ENCODE results near the gene MAML1.

The MAML1 gene

DNA sequence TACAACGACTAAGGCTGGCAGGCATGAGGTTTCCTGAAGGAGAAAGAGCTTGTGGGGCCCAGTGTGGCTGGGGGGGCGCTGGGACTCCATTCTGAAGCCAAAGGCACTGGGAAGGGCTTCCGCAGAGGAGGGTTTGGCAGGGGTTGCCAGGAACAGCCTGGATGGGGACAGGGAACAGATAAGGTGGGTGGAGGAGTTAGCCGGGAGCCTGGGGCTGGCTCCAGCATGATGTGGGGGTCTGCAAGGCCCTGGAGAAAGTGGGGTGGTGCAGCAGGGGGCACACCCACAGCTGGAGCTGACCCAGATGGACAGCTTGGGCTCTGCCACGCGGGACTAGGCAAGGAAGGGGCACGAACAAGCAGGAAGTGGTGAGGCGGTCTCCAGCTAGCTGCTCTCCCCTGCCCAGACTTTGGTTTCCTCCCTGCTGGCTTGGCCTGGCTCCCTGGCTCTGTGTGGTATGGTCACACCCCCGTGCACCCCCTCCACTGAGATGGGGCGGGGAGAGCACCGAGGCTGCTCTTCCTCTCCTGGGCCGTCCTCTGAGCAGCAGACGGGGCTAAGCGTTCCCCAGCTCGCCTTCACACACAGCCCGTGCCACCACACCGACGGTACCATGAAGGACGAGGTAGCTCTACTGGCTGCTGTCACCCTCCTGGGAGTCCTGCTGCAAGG, 61.0 kb downstream of the MAML1 start, which contains the start of gene LTC4S:
TSS of gene LTC4S (plus strand) at position 519 of the 672 bp plus-strand sequence. CDS start at position 614, 95 bp downstream.
- DNase-seq (ENCODE audit: low spot score) = no peak

DNA sequence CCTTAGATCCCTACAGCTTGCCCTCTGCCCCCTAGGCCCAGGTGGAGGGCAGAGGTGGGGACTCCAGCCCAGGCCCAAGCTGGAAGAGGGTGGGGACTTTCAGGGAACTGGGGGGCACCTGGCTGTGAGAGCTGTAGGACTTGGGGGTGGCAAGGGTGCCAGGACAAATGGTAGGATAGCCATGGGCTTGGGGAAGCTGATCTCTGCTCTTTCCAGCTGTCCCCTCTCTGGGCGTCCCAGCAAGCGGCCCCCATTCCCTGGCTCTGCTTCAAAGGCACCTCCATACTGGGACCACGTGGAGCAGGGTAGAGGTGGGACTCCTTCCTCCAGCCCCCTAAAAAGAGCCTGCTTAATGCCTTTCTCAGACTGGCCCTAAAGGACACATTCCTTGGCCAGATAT, 61.5 kb downstream of the MAML1 start:
- no peak for DNase-seq (ENCODE audit: low spot score)

DNA sequence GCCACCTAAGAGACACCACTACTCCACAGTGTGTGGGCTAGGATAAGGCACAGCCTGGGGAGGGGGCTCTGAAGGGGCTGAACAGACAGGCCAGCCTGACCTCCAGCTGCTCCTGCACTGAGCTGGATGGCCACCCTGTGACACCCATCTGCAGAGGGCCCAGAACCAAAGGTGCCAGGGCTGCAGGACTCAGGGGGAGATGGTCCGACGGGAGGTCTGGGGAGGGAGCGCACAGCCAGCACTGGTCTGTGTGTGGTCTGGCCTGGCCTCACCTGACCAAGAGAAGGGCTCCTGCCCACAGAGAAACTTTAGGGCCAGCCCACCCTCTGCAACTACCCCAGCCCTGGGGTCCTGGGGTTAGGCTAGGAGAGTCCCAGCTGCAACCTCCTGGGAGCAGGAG, 62.0 kb downstream of the MAML1 start:
- DNase-seq (ENCODE audit: low spot score) = no peak

GRCh38 chr5:179795049-179795862, 62.6 kb downstream of the MAML1 start:
- DNase-seq (ENCODE audit: low spot score) = peak; percentile 41

DNA sequence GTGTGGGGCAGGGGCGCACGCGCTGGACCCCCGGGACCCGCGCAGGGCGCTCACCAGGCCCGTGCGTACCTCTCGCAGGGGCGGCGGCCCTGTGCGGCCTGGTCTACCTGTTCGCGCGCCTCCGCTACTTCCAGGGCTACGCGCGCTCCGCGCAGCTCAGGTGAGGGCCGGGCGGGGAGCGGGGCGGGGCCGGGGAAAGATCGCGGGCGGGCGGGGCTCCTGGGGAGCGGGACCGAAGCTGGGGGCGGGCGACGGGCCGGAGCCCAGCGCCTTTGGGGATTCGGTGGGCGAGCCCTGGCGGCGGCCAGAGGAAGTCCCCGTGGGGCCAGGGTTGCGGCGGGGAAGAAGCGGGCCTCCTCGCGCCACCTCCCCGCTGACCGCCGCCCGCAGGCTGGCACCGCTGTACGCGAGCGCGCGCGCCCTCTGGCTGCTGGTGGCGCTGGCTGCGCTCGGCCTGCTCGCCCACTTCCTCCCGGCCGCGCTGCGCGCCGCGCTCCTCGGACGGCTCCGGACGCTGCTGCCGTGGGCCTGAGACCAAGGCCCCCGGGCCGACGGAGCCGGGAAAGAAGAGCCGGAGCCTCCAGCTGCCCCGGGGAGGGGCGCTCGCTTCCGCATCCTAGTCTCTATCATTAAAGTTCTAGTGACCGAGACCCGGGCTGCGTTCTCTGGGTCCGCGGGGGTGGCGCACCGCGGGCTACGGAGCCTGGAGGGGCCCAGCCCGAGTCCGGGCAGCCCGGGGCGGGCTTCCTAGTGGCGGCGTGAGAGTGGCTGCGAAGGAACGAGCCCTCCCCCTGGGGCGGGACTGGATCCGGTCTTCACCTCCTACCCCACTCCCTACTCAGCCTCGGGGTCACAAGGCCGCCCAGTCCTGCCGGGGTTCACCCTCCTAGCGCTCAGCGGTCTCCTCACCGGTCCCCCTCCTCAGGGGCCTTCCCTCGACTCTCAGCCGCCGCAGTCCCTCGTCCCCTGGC, 63.5 kb downstream of the MAML1 start:
- peak; percentile 92 for DNase-seq (ENCODE audit: low spot score)

DNA sequence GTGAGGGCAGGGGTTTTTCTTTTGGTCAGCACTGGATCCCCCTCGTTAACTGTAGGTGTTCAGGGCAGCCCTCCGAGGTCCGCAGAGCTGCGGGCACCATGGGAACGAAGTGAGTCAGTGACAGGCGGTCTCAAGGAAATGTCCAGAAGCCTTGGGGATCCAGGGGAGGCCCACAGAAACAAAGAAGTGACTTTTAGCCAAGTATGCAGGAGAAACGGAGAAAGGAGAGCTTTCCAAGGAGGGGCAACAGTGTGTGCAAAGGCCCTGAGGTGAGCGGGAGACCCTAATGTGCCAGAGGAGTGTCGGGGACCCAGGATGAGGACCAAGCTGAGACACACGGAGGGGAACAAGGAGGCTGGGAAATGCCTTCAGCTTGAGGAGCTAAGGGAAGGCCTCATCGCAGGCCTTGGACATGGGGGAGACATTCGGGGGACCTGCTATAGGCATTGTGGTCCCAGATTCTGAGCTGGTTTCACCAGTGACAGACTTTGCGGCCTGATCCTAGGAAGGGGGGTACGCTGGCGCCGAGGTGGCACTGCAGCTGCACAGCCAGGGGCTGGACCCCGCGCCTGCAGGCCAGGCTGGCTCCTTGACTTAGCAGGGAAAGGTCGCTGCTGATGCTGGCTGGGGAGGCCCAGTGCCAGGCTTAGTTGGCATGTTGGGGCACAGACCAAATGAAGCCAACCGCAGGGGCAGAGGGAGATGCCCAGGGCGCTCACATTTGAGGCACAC, 64.4 kb downstream of the MAML1 start:
- no peak for DNase-seq (ENCODE audit: low spot score)

DNA sequence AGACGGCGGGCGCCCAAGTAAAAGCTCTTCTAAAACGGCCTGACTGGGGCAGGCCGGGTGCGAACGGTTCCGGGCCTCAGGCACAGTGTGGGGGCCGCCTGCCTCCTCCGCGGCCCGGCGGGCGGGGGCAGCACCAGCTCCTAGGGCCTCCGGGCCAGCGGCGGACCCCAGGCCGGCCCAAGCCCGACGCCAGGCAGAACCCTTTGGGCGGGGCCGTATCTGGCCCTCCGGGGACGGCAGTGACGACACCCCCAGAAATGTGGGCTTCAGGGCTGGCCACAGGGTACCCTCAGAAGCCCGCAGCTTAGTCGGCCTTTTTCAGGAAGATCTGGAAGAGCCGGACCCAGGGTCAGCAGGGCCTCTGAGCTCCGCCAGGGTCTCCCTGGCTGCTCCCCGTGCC, 65.1 kb downstream of the MAML1 start:
- DNase-seq (ENCODE audit: low spot score) = no peak

DNA sequence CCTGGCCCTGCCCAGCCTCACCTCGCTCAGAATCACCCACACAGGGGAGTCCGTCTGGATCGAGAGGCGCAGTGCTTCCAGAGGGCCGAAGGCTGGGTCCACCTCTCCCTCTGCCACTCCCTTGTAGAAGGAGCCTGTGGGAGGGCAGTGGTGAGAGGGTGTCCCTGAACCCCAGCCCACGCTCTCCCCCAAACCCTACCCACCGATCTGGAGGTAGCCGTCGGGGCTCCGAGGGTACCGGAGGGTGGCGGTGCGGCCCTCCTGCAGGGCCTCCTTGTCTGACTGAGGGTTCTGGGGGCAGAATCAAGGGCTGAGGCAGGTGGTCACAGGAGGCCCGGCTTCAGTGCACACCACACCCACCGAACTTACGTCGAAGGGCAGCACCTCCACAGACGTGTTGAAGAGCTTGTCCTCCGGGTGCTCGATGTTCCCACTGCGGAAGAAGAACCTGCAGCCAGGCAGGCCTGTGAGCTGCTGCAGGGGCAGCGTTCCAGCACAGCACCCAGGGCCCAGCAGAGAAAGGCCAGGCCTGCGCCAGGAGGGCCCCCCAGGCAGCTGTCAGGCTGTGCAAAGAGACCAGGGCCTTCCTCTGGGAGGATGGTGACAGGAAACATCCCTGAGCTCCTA, 65.6 kb downstream of the MAML1 start:
- no peak for DNase-seq (ENCODE audit: low spot score)

DNA sequence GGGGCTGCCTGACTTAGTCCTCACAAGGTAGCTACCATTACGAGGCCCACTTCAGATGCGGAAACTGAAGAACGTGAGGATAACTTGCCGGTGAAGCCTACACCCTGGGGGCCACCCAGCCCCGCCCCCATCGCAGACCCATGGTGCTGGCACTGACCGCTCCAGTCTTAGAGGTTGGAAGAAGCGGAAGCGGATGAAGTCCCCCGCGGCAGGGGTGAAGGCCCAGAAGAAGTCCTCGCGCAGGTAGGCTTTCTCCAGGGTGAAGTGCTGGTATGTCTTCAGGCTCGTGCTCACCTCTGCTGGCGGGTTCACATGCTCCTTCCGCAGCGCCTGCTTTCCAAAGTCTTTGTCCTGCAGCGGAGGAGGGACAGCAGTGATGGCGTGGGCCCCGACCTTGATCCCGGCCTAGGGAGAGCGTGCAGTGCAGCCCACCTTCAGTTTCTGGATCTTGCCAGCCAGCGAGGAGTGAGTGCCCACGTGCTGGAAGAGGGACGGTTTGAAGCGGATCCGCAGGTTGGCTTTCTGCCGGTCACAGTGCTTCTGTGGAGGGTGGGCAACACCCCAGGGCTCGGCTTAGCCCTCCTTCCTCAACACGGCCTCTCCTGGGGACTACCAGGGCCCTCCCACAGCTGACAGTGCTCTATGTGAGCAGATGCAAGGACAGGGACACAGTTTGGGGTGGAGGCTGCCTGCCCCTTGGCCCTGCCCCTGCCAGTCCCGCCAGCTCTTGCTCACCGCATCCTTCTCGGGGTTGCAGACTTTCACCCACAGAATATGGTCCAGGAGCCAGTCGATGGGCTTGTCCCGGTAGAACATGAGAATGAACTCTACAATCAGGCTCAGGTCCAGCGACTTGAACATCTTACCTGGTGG, 66.4 kb downstream of the MAML1 start:
- DNase-seq (ENCODE audit: low spot score) = no peak

- DNase-seq (ENCODE audit: low spot score) = no peak
Observed at GRCh38 chr5:179799644-179799973, 67.0 kb downstream of the MAML1 start.

- no peak for DNase-seq (ENCODE audit: low spot score)
Observed at GRCh38 chr5:179800071-179800695, 67.6 kb downstream of the MAML1 start.

GRCh38 chr5:179800696-179801201, 68.1 kb downstream of the MAML1 start:
- DNase-seq (ENCODE audit: low spot score) = no peak

DNA sequence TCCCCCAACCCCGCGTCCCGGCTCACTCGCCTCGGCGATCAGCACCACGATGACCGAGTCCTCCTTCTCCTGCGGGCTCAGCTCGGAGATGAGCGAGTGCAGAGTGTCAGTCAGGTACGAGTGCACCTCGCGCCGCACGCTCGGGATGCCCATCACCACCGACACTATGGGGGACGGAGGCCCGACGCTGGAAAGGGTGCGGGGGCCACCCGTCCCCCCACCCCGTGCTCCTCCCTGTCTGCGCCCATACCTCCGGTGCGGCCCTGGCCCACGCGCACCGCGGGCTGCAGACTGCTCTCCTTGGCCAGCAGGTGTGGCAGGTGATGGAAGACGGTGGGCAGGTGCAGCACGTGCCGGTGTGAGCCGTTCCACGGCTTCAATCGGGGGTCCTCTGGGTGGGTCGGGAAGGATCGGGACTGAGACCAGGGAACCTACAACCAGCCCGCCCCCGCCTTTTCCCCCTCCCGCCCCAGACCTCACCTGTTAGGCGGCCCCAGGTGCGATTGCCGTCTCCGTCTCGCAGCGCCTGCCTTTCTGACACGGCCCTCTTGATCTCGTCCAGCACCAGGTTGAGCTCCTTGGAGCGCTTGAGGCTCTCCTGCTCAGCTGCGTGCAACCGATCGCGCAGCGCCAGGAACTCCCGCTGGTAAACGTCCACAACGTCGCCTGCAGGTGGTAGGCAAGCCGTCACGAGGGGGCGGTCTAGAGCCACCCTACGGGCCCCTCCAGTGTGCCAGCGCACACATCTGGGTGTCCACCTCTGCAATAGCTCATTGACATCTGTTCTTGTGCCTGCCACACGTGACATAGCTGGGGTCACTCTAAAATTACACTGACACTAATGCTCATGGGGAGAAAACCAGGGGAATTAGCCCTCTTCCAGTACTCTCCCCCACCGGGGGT, 68.9 kb downstream of the MAML1 start:
- no peak for DNase-seq (ENCODE audit: low spot score)

DNA sequence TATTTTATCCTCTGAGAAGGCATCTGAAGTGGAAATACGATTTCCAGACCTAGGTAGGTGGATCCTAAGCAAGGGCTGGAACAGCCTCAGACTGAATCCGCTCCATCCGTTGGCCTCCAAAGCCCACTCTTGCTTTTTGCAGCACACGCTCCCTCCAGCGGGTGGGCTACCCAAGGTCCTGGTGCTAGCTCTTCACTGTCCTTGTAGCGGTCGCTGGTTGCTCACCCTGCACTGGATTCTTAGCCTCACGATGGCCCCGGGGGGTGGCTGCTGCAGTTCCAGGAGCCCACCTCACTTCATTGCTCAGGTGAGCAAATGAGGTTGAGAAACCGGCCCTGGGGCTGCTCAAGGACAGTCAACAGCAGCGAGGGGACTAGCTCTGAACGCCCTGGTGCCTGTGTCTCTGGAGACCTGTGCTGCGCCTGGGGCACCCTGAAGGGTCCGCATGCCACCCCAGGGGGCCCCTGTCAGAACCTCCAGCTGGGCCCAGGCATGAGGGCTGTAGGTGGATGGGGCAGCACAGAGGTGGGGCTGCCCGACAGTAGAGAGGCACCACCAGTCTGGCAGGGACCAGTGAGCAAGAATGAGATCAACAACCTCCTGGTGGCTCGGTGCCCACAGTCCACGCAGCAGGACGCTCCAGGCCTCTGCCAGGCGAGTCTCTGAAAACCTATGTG, 69.7 kb downstream of the MAML1 start:
- no peak for DNase-seq (ENCODE audit: low spot score)

GRCh38 chr5:179802950-179803562, 70.4 kb downstream of the MAML1 start:
- no peak for DNase-seq (ENCODE audit: low spot score)

DNA sequence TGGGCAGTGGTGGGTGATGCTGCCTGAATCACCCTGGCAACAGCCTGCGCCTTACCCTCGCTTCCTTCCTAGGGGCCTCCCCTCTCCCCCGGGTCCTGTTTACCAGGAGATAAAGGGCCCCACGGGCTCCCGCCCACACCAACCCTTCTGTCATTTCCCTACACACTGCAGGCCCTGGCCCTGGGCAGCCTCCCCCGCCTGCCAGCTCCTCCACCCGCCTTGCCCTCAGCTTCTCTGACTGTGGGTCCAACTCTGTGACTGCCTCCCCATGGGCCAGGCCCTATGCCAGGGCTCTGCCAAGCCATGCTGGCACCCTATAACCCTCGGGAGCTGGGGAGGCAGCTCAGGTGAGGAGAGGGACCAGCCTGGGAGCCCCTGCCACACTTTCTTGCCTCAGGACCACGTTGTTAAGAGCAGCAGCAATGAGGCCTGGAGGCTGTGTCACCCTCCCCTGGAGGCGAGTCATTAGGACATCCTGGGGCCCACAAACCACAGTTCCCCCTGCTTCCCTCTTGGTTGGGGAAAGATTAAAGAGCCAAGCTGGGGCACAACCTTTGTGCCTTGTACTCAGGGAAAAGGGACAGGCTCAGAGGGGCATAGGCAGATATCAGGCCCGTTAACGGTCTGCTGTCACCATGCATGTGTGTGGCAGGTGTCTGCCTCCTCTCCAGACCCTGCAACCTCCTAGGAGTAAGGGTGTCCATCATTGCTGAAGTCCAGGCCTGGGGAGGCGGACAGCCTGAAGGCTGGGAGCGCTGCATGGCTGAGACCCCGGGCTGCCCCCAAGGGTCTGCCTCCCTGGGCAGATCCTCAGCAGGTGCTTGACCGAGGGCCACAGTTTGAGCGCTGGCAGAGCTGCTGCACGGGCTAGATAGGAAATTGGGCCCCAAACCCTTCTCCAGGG, 71.3 kb downstream of the MAML1 start:
- no peak for DNase-seq (ENCODE audit: low spot score)

Data from LoVo (cell line).